ENCODE measurements around the gene APLP2. TPM values are rescaled to one million over a fixed set of nuclear protein-coding genes. Genes with fewer than 3 reads are reported as not detected.

The APLP2 gene
- total and polyA plus RNA-seq, 2 of the 13 experiments (the other 11 are each of a cell fraction or from before 2014, with no cell fraction given), result 315 to 594 TPM

DNA sequence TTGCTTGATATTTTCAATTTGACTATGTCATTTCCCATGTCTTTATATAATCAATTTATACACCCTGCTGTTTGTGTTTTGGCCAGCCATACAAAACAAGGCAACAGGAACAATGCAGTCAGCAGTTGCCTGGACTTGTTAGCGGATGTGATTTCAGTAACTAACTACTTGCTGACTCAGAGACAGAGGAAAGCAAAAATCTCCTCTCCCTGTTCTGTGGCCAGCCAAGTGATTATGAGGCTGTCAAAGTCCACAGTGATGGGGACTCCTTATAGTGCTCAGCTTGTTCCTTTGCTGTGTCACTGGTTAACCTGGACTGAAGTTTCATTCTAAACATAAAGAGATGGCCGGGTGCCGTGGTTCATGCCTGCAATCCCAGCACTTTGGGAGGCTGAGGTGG, 32.6 kb upstream of the APLP2 start (continued):
- TF ChIP-seq MIXL1 (CRISPR knock-in tag; IDR thresholded peaks at IDR 0.05), result peak; percentile 51; the same call in 1 of the 2 replicates
- TF ChIP-seq BCL6 (CRISPR knock-in tag; IDR thresholded peaks at IDR 0.05), result no peak
- TF ChIP-seq ZNF530 (CRISPR knock-in tag; IDR thresholded peaks at IDR 0.05; ENCODE audit: low read depth), result no peak
- TF ChIP-seq, protein P1, sequence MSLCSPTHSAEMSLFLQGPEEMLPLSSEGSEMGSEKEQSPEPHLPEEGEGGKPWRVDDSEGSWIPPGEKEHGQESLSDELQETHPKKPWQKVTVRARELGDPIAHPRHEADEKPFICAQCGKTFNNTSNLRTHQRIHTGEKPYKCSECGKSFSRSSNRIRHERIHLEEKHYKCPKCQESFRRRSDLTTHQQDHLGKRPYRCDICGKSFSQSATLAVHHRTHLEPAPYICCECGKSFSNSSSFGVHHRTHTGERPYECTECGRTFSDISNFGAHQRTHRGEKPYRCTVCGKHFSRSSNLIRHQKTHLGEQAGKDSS (CRISPR knock-in tag; IDR thresholded peaks at IDR 0.05; ENCODE audit: borderline replicate concordance, low read depth), result peak; percentile 97

DNA sequence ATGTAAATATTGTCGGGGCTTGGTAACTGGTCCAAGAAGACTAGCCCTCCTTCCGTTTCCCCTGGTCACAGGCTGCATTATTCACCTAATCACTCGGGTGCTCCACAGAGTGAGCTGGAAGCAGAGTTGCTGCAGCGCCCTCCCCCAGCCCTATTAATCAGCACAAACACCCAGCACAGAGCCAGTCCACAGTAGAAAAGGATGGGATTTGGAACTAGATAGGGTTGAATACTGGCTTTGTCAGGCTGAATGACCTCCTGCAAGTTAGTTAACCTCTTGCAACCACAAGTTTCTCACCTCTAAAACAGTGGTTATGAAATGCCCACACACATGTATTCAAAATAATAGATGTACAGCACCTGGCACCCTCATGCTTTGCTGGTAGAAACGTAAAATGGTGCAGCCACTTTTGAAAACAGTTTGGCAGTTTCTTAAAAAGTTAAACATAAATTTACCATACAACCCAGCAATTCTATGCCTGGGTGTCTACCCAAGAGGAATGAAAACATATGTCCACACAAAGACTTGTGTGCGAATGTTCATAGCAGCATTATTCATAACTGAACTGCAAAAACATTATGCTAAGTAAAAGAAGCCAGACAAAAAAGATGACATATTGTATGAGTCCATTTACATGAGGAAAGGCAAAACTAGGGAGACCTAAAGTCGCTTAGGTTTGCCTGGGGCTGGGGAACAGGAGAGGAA, 31.7 kb upstream of the APLP2 start:
- ATAC-seq (peak; percentile 86), FAIRE-seq (peak; percentile 81), DNase-seq (ENCODE audit: low spot score) (peak; percentile 66)
- ChIA-PET POLR2A (interaction anchor here (4.1 kb wide), 1 partner anchor 34 kb away, joined by 23 read pairs; the partner anchor contains the start of gene PRDM10), CTCF (ENCODE audit: low intra/inter-chr PET ratio, low total read pairs) (no interaction called here)
- no peak overlapping the region for H3K9ac ChIP-seq (ENCODE audit: insufficient read depth, low read depth, low read length)
- peak overlapping the region in 2 of 3 experiments; percentile 34 to 44; a peak in 4 of 6 replicates for H3K4me3 ChIP-seq (replicated peaks in 1 of 3; ENCODE audit: insufficient read depth in 1 of 3, low read depth in 2 of 3, low read length in 3 of 3)
- WGBS (ENCODE audit: low lambda C conversion rate), result 34% methylated on average over 7 of the region's 7 CpGs
- no peaks in the 10 kb centered on the region for H3K36me3 ChIP-seq (replicated peaks in 1 of 2; ENCODE audit: control insufficient read depth in 1 of 2, insufficient read depth in 2 of 2, low read length in 2 of 2)
- no peaks in the 10 kb centered on the region for H3K79me2 ChIP-seq (ENCODE audit: insufficient read depth, low read length)
- BruUV-seq (replicated peaks), result no TSS peak
- H3K9me3 ChIP-seq (ENCODE audit: low read length), result no peaks in the 10 kb centered on the region
- intact Hi-C loops (cut with micrococcal nuclease; ENCODE audit: unreplicated experiment), result loop anchor here (5.0 kb wide), 1 partner anchor 36 kb away; the partner anchor contains the start of gene PRDM10
- in situ Hi-C loops (cut with HindIII; ENCODE audit: extremely low pct_ligation_motif_present, low pct_unique_long_range_greater_than_20kb), result no loop called here
- H3K4me2 ChIP-seq (ENCODE audit: low read depth, low read length), result peak overlapping the region; percentile 68
- H3K27me3 ChIP-seq (ENCODE audit: control insufficient read depth in 1 of 2, insufficient read depth in 2 of 2, low read length in 2 of 2), result no peaks in the 10 kb centered on the region
- H2AFZ ChIP-seq (ENCODE audit: low read length), result no peak overlapping the region
- H3K27ac ChIP-seq (ENCODE audit: extremely low read length, insufficient read depth, low read length), result no peak overlapping the region
- H4K20me1 ChIP-seq (ENCODE audit: insufficient read depth, low read length), result no peaks in the 10 kb centered on the region
- peaks cover 37% of the 10 kb centered on the region for H3K4me1 ChIP-seq (ENCODE audit: insufficient read depth, low read length)
- TF ChIP-seq ZGPAT (CRISPR knock-in tag; IDR thresholded peaks at IDR 0.05), result 0 out of 2 replicates have a peak, but pooled peaks have one; percentile 22
- no peak for TF ChIP-seq SOX13 (IDR thresholded peaks at IDR 0.05)
- TF ChIP-seq SOX13 (CRISPR knock-in tag; conservative IDR thresholded peaks at IDR 0.05 in 1 of 2, IDR thresholded peaks at IDR 0.05 in 1 of 2), result peak in 1 of 2 experiments; percentile 16; a peak in 1 of 4 replicates
- no peak for TF ChIP-seq HNRNPLL (IDR thresholded peaks at IDR 0.05; ENCODE audit: low read depth, low read length, poor library complexity, severe bottlenecking)
- peak; percentile 50 for TF ChIP-seq CTCF (CRISPR knock-in tag; IDR thresholded peaks at IDR 0.05)
- no peak for TF ChIP-seq ZNF44 (CRISPR knock-in tag; IDR thresholded peaks at IDR 0.05)
- peak; percentile 50; the same call in 1 of the 2 replicates for TF ChIP-seq ZNF263 (CRISPR knock-in tag; IDR thresholded peaks at IDR 0.05)
- peak; percentile 35 for TF ChIP-seq SAP130 (CRISPR knock-in tag; IDR thresholded peaks at IDR 0.05; ENCODE audit: low read depth)
- 0 out of 2 replicates have a peak, but pooled peaks have one; percentile 10 for TF ChIP-seq HNF4A (CRISPR knock-in tag; IDR thresholded peaks at IDR 0.05)
- 0 out of 2 replicates have a peak, but pooled peaks have one; percentile 39 for TF ChIP-seq FOXP4 (CRISPR knock-in tag; IDR thresholded peaks at IDR 0.05)
- peak; percentile 46 for TF ChIP-seq NR2F6 (IDR thresholded peaks at IDR 0.05)
- TF ChIP-seq NR2F6 (CRISPR knock-in tag; IDR thresholded peaks at IDR 0.05), result no peak
- no peak for TF ChIP-seq MXD3 (CRISPR knock-in tag; IDR thresholded peaks at IDR 0.05)

Measured in HepG2 (cell line).